A549 (cell line): Measurements from ENCODE around the gene ETNPPL. TPM values are rescaled to one million over a fixed set of nuclear protein-coding genes. Genes with fewer than 3 reads are reported as not detected.
"Not testable (repeated sequence)": the region's sequence is repeated elsewhere in the genome, so short reads cannot be mapped to it uniquely, and the experiment has no call there.

Experiments used
- ATAC-seq, 2 experiments: fragments of 200-7000 bp in 1 of 2; fragments of >200 bp in 1 of 2; cut with Nextera tagmentation in 1 of 2; cut with Tn5 transposase in 1 of 2; 3 replicates each; pipeline versions ENCODE4 v1.8.0 to v1.9.1; 2018 to 2020; ENCODE audit warnings: mild to moderate bottlenecking in 1 of 2, moderate library complexity in 1 of 2
- CTCF ChIA-PET: fragments of 300-600 bp; sonication (Branson Sonifier 250); formaldehyde crosslinking; extraction: SDS; loops from one replicate; lab custom pipeline; 2021; ENCODE audit warnings: antibody characterized with exemption, inconsistent platforms; lab: Yijun Ruan, JAX
- POLR2A ChIA-PET: fragments of 350-600 bp; formaldehyde crosslinking; extraction: SDS; loops from one replicate; lab custom pipeline; 2021; ENCODE audit warnings: antibody characterized with exemption, inconsistent platforms; lab: Yijun Ruan, JAX
- DNase-seq, 2 experiments: peaks; one replicate each; pipeline versions ENCODE4 v3.0.0 to v3.0.0-alpha.2; 2011 to 2016; ENCODE audit warnings: low read depth in 1 of 2, low spot score in 1 of 2
- FAIRE-seq: peaks from 2 replicates; lab custom pipeline; 2011; peaks lifted over from hg19 to GRCh38; lab: Jason Lieb, UNC
- H3K27ac ChIP-seq, 2 experiments: fragments of >200 bp; sonication (Bioruptor Twin); formaldehyde crosslinking; 3 replicates each; pipeline ENCODE4 v1.5.1; 2016 to 2017
- H3K4me1 ChIP-seq: fragments of >200 bp; sonication (Bioruptor Twin); formaldehyde crosslinking; 3 replicates; pipeline ENCODE4 v1.6.1; 2016
- H3K4me2 ChIP-seq: fragments of >200 bp; sonication (Bioruptor Twin); formaldehyde crosslinking; 3 replicates; pipeline ENCODE4 v1.6.1; 2016
- H3K4me3 ChIP-seq: fragments of >200 bp; sonication (Bioruptor Twin); formaldehyde crosslinking; 3 replicates; pipeline ENCODE4 v1.5.1; 2016
- H3K9me3 ChIP-seq: fragments of >200 bp; sonication (Bioruptor Twin); formaldehyde crosslinking; 3 replicates; pipeline ENCODE4 v1.6.1; 2016
- BCL3 ChIP-seq: fragments of >200 bp; sonication (Bioruptor Twin); formaldehyde crosslinking; IDR thresholded peaks from 3 replicates; pipeline ENCODE4 v1.6.1; 2016
- CBX2 ChIP-seq: fragments of 200-600 bp; sonication (generic); IDR thresholded peaks from 2 replicates; pipeline ENCODE4 v1.6.1; 2016; ENCODE audit warnings: low read depth, mild to moderate bottlenecking, borderline replicate concordance
- CHD2 ChIP-seq: fragments of 150-350 bp; IDR thresholded peaks from 2 replicates; pipeline ENCODE4 v1.6.1; 2014; ENCODE audit warnings: low read length; ENCODE audit not compliant: partially characterized antibody
- E2F6 ChIP-seq: IDR thresholded peaks from 2 replicates; pipeline ENCODE4 v1.6.1; 2012; ENCODE audit warnings: low read depth, borderline replicate concordance
- EHMT2 ChIP-seq: fragments of 200-600 bp; sonication (generic); IDR thresholded peaks from 2 replicates; pipeline ENCODE4 v1.6.1; 2016; ENCODE audit warnings: antibody characterized with exemption, low read depth, mild to moderate bottlenecking, moderate library complexity
- FOSB ChIP-seq: fragments of 250-450 bp; sonication (Bioruptor Pico); IDR thresholded peaks from 2 replicates; pipeline ENCODE4 v1.5.0; 2020; ENCODE audit warnings: mild to moderate bottlenecking, moderate library complexity
- FOSL2 ChIP-seq, 2 experiments: fragments of 450-650 bp in 1 of 2; fragments of >200 bp in 1 of 2; sonication (Bioruptor Twin) in 1 of 2; formaldehyde crosslinking; IDR thresholded peaks; 2 replicates each; pipeline versions ENCODE4 v1.5.0 to v1.6.1; 2016 to 2020; ENCODE audit warnings: mild to moderate bottlenecking in 1 of 2, moderate library complexity in 1 of 2
- GATA3 ChIP-seq: IDR thresholded peaks from 2 replicates; pipeline ENCODE4 v1.6.1; 2012; ENCODE audit warnings: borderline replicate concordance
- HOXA7 ChIP-seq: fragments of 250-450 bp; sonication (Bioruptor Pico); IDR thresholded peaks from 2 replicates; pipeline ENCODE4 v1.5.0; 2020; ENCODE audit warnings: mild to moderate bottlenecking, moderate library complexity
- HOXB5 ChIP-seq: fragments of 250-450 bp; sonication (Bioruptor Pico); IDR thresholded peaks from 2 replicates; pipeline ENCODE4 v1.5.0; 2020; ENCODE audit warnings: mild to moderate bottlenecking, moderate library complexity
- JUN ChIP-seq, 2 experiments: fragments of >200 bp; sonication (Bioruptor Twin); formaldehyde crosslinking; IDR thresholded peaks; 2 replicates in 1 of 2; 3 replicates in 1 of 2; pipeline ENCODE4 v1.6.1; 2016 to 2017
- MAFK ChIP-seq: fragments of 450-650 bp; IDR thresholded peaks from 2 replicates; pipeline ENCODE4 v1.6.1; 2014; ENCODE audit not compliant: partially characterized antibody
- NFE2L2 ChIP-seq: fragments of 150-350 bp; conservative IDR thresholded peaks from 2 replicates; pipeline ENCODE4 v1.6.1; 2014; ENCODE audit warnings: low read length
- NPAS2 ChIP-seq: fragments of 250-450 bp; sonication (Bioruptor Pico); IDR thresholded peaks from 2 replicates; pipeline ENCODE4 v1.8.0; 2022; ENCODE audit warnings: mild to moderate bottlenecking, moderate library complexity, borderline replicate concordance
- NR3C1 ChIP-seq: fragments of >200 bp; sonication (Bioruptor Twin); formaldehyde crosslinking; IDR thresholded peaks from 3 replicates; pipeline ENCODE4 v1.6.1; 2017
- PHF8 ChIP-seq: fragments of 200-600 bp; sonication (generic); IDR thresholded peaks from 2 replicates; pipeline ENCODE4 v1.6.1; 2016; ENCODE audit warnings: low read depth, mild to moderate bottlenecking, antibody characterized with exemption, moderate library complexity, borderline replicate concordance
- POLR2A ChIP-seq: IDR thresholded peaks from 2 replicates; pipeline ENCODE4 v1.6.1; 2012; ENCODE audit warnings: mild to moderate bottlenecking, low read length
- POLR2AphosphoS2 ChIP-seq: conservative IDR thresholded peaks from 2 replicates; pipeline ENCODE4 v1.6.1; 2012; ENCODE audit warnings: low read length, improper control_type of control experiment, inconsistent platforms
- RCOR1 ChIP-seq: fragments of 150-350 bp; IDR thresholded peaks from 2 replicates; pipeline ENCODE4 v1.6.1; 2014; ENCODE audit warnings: antibody characterized with exemption, low read length, low read depth
- RFX5 ChIP-seq: fragments of 450-650 bp; IDR thresholded peaks from 2 replicates; pipeline ENCODE4 v1.7.1; 2014; ENCODE audit warnings: antibody characterized with exemption, mild to moderate bottlenecking, moderate library complexity
- SREBF2 ChIP-seq: fragments of 450-650 bp; IDR thresholded peaks from 2 replicates; pipeline ENCODE4 v1.6.1; 2014; ENCODE audit warnings: mild to moderate bottlenecking, moderate library complexity
- TFCP2L1 ChIP-seq: fragments of 250-450 bp; sonication (Bioruptor Pico); IDR thresholded peaks from 2 replicates; pipeline ENCODE4 v1.5.0; 2021; ENCODE audit warnings: mild to moderate bottlenecking
- TP53 ChIP-seq: fragments of 250-450 bp; sonication (Bioruptor Pico); IDR thresholded peaks from 2 replicates; pipeline ENCODE4 v1.5.0; 2021; ENCODE audit warnings: mild to moderate bottlenecking, moderate library complexity
- ZC3H11A ChIP-seq: fragments of 450-650 bp; IDR thresholded peaks from 2 replicates; pipeline ENCODE4 v1.6.1; 2014; ENCODE audit warnings: antibody characterized with exemption, mild to moderate bottlenecking
- ZNF302 ChIP-seq: fragments of 250-450 bp; sonication (Bioruptor Pico); IDR thresholded peaks from 2 replicates; pipeline ENCODE4 v1.9.0; 2021; ENCODE audit warnings: inconsistent platforms, mild to moderate bottlenecking, moderate library complexity
- WGBS: methylation state at CpG from one replicate; pipeline ENCODE4 v1.1.6; 2017; ENCODE audit errors: missing lambda C conversion rate; 5-methylcytosine and 5-hydroxymethylcytosine counted together
- polyA plus RNA-seq, 4 experiments: library from polyadenylated mRNA; depleted of rRNA in 3 of 4; stranded (reverse); fragments of >200 nt; fragmentation: RNase III in 1 of 4; extraction: RNeasy Plus Mini Kit Qiagen cat#74134 plus additional on column Dnase treatment in 1 of 4; gene quantifications; 2 replicates in 3 of 4; 3 replicates in 1 of 4; pipeline ENCODE4 v1.2.3, GENCODE V29; 2011 to 2017
- TF ChIP-seq, protein P1 (sequence below): fragments of 200-600 bp; sonication (generic); IDR thresholded peaks from 2 replicates; pipeline ENCODE4 v1.6.1; 2016; ENCODE audit warnings: antibody characterized with exemption, mild to moderate bottlenecking, moderate library complexity
- TF ChIP-seq, protein P2 (sequence below): fragments of >200 bp; sonication (Bioruptor Twin); formaldehyde crosslinking; IDR thresholded peaks from 2 replicates; pipeline ENCODE4 v1.6.1; 2016
- TF ChIP-seq, protein P3 (sequence below): fragments of >200 bp; sonication (Bioruptor Twin); formaldehyde crosslinking; IDR thresholded peaks from 3 replicates; pipeline ENCODE4 v1.5.1; 2016
- TF ChIP-seq, protein P4 (sequence below): IDR thresholded peaks from 2 replicates; pipeline ENCODE4 v1.6.1; 2012

The ETNPPL gene
- polyA plus RNA-seq, 2 of the 4 experiments (the other 2 are of a cell fraction): not detected

DNA sequence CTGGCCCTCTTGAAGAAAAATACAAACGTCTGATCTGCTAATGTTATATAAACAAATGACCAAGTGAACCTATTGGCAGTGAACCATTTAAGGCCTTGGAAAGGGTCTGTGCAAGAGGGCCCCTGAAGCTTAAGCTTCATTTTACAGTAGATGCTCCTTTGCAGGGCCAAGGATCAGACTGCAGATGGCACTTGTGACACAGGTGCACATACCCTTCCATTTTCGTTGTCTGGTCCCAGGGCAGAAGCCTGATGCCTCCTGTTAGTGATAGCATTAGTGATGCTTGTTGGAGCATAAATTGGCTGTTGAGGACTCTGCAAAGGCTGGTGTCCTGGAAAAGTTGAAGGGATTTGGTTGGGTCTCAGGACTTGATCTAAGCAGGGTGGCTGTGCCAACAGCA is 46.5 kb downstream of the ETNPPL start:
- H3K4me3 ChIP-seq: no peak overlapping the region
- DNase-seq (no peak), ATAC-seq (no peak), FAIRE-seq (no peak)
- H3K9me3 ChIP-seq: no peaks in the 10 kb centered on the region
- TF ChIP-seq TFCP2L1: no peak
- TF ChIP-seq TP53 (CRISPR knock-in tag): no peak
- no peak for TF ChIP-seq ZC3H11A
- TF ChIP-seq RCOR1: no peak
- no peak for TF ChIP-seq FOSB (CRISPR knock-in tag)
- no peak for TF ChIP-seq PHF8
- TF ChIP-seq POLR2AphosphoS2: no peak
- TF ChIP-seq FOSL2 (IDR thresholded peaks at IDR 0.05): no peak
- TF ChIP-seq FOSL2 (CRISPR knock-in tag; IDR thresholded peaks at IDR 0.05): no peak
- no peak for TF ChIP-seq SREBF2
- no peak for TF ChIP-seq NFE2L2
- no peak for TF ChIP-seq NR3C1
- TF ChIP-seq BCL3: no peak
- no peak for TF ChIP-seq GATA3
- TF ChIP-seq ZNF302 (CRISPR knock-in tag): no peak
- 0% methylated on average over 1 of the region's 2 CpGs for WGBS
- no peaks in the 10 kb centered on the region for H3K4me1 ChIP-seq
- POLR2A ChIA-PET: no interaction called here
- H3K27ac ChIP-seq: no peak overlapping the region
- CTCF ChIA-PET: no interaction called here
- H3K4me2 ChIP-seq: no peak overlapping the region

- Histone ChIP-seq H3K4me3 (no peak overlapping the region), H3K9me3 (no peaks in the 10 kb centered on the region), H3K4me1 (no peaks in the 10 kb centered on the region), H3K27ac (no peak overlapping the region), H3K4me2 (no peak overlapping the region)
- POLR2A ChIA-PET: no interaction called here
- ATAC-seq (no peak), DNase-seq (no peak), FAIRE-seq (no peak)
- CTCF ChIA-PET: no interaction called here
- 14% methylated on average over 4 of the region's 4 CpGs for WGBS
- TF ChIP-seq ZNF302 (CRISPR knock-in tag) (no peak), E2F6 (no peak), TP53 (CRISPR knock-in tag) (no peak), HOXB5 (CRISPR knock-in tag) (no peak), RFX5 (no peak), PHF8 (no peak), NR3C1 (no peak), MAFK (no peak), EHMT2 (no peak), CBX2 (no peak), CHD2 (no peak), HOXA7 (CRISPR knock-in tag) (no peak), NPAS2 (CRISPR knock-in tag) (no peak), POLR2A (no peak), JUN (IDR thresholded peaks at IDR 0.05) (no peak)
- TF ChIP-seq, protein P1, sequence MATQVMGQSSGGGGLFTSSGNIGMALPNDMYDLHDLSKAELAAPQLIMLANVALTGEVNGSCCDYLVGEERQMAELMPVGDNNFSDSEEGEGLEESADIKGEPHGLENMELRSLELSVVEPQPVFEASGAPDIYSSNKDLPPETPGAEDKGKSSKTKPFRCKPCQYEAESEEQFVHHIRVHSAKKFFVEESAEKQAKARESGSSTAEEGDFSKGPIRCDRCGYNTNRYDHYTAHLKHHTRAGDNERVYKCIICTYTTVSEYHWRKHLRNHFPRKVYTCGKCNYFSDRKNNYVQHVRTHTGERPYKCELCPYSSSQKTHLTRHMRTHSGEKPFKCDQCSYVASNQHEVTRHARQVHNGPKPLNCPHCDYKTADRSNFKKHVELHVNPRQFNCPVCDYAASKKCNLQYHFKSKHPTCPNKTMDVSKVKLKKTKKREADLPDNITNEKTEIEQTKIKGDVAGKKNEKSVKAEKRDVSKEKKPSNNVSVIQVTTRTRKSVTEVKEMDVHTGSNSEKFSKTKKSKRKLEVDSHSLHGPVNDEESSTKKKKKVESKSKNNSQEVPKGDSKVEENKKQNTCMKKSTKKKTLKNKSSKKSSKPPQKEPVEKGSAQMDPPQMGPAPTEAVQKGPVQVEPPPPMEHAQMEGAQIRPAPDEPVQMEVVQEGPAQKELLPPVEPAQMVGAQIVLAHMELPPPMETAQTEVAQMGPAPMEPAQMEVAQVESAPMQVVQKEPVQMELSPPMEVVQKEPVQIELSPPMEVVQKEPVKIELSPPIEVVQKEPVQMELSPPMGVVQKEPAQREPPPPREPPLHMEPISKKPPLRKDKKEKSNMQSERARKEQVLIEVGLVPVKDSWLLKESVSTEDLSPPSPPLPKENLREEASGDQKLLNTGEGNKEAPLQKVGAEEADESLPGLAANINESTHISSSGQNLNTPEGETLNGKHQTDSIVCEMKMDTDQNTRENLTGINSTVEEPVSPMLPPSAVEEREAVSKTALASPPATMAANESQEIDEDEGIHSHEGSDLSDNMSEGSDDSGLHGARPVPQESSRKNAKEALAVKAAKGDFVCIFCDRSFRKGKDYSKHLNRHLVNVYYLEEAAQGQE: no peak
- TF ChIP-seq, protein P2, sequence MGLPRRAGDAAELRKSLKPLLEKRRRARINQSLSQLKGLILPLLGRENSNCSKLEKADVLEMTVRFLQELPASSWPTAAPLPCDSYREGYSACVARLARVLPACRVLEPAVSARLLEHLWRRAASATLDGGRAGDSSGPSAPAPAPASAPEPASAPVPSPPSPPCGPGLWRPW: no peak
- TF ChIP-seq, protein P3, sequence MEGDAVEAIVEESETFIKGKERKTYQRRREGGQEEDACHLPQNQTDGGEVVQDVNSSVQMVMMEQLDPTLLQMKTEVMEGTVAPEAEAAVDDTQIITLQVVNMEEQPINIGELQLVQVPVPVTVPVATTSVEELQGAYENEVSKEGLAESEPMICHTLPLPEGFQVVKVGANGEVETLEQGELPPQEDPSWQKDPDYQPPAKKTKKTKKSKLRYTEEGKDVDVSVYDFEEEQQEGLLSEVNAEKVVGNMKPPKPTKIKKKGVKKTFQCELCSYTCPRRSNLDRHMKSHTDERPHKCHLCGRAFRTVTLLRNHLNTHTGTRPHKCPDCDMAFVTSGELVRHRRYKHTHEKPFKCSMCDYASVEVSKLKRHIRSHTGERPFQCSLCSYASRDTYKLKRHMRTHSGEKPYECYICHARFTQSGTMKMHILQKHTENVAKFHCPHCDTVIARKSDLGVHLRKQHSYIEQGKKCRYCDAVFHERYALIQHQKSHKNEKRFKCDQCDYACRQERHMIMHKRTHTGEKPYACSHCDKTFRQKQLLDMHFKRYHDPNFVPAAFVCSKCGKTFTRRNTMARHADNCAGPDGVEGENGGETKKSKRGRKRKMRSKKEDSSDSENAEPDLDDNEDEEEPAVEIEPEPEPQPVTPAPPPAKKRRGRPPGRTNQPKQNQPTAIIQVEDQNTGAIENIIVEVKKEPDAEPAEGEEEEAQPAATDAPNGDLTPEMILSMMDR: no peak
- TF ChIP-seq, protein P4, sequence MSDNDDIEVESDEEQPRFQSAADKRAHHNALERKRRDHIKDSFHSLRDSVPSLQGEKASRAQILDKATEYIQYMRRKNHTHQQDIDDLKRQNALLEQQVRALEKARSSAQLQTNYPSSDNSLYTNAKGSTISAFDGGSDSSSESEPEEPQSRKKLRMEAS: no peak
Measured at GRCh38 chr4:108714880-108715279, 48.0 kb downstream of the ETNPPL start.

DNA sequence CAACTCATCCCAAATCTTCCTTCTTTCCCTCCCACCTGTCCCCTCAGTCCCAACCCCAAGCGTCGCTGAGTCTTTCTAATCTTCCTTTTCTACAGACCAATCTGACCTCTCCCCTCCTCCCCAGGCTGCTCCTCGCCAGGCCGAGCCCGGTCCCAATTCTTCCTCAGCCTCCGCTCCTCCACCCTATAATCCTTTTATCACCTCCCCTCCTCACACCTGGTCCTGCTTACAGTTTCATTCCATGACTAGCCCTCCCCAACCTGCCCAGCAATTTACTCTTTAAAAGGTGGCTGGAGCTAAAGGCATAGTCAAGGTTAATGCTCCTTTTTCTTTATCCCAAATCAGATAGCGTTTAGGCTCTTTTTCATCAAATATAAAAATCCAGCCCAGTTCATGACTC is 52.3 kb downstream of the ETNPPL start:
- H3K4me1 ChIP-seq, FAIRE-seq, CTCF ChIA-PET, ATAC-seq, H3K27ac ChIP-seq, H3K9me3 ChIP-seq, DNase-seq, H3K4me3 ChIP-seq, POLR2A ChIA-PET, H3K4me2 ChIP-seq: not testable (repeated sequence)
- WGBS: 82% methylated on average over 7 of the region's 7 CpGs
